Thoracic aorta (tissue), 2 donors: ENCODE results near the gene CAND2. TPM values are rescaled to one million over a fixed set of nuclear protein-coding genes. Genes with fewer than 3 reads are reported as not detected.

Experiments
- ATAC-seq: fragments of 150-250 bp; one replicate; pipeline ENCODE4 v1.8.0; 2017; ENCODE audit warnings: low read depth; ENCODE audit not compliant: insufficient number of reproducible peaks, low FRiP score
- DNase-seq: peaks from one replicate; pipeline ENCODE4 v3.0.0-alpha.2; 2020; ENCODE audit warnings: low spot score
- H3K27ac ChIP-seq, 2 donors: fragments of 200-600 bp; sonication (generic); 1 replicate in 1 of 2; 2 replicates in 1 of 2; pipeline ENCODE4 v1.5.1; 2016; ENCODE audit warnings: mild to moderate bottlenecking in 2 of 2, moderate library complexity in 2 of 2
- H3K27me3 ChIP-seq: fragments of 200-600 bp; sonication (generic); replicated peaks from 2 replicates; pipeline ENCODE4 v1.6.0; 2016; ENCODE audit warnings: mild to moderate bottlenecking; ENCODE audit not compliant: insufficient read depth
- H3K36me3 ChIP-seq: fragments of 200-600 bp; sonication (generic); one replicate; pipeline ENCODE4 v1.5.1; 2016
- H3K4me1 ChIP-seq, 2 donors: fragments of 200-600 bp; sonication (generic); 1 replicate in 1 of 2; 2 replicates in 1 of 2; pipeline versions ENCODE4 v1.5.1 to v1.6.0; 2016; ENCODE audit warnings: low read depth in 2 of 2, mild to moderate bottlenecking in 1 of 2; ENCODE audit not compliant: control insufficient read depth in 1 of 2
- H3K4me3 ChIP-seq: fragments of 200-600 bp; sonication (generic); 2 replicates; pipeline ENCODE4 v1.5.1; 2016; ENCODE audit warnings: mild to moderate bottlenecking
- H3K9me3 ChIP-seq: fragments of 200-600 bp; sonication (generic); 2 replicates; pipeline ENCODE4 v1.5.1; 2016
- CTCF ChIP-seq: fragments of 200-600 bp; sonication (generic); IDR thresholded peaks from one replicate; pipeline ENCODE4 v1.5.1; 2019; ENCODE audit warnings: antibody characterized with exemption
- total RNA-seq, 2 donors: library from RNA; depleted of rRNA; stranded (reverse); fragments of >200 nt; gene quantifications; one replicate each; pipeline versions ENCODE4 v1.1.0 to v1.2.3, GENCODE V29; 2016

CAND2 gene
- total RNA-seq, 2 donors from 2014 or later, result 25.9 to 44.6 TPM

DNA sequence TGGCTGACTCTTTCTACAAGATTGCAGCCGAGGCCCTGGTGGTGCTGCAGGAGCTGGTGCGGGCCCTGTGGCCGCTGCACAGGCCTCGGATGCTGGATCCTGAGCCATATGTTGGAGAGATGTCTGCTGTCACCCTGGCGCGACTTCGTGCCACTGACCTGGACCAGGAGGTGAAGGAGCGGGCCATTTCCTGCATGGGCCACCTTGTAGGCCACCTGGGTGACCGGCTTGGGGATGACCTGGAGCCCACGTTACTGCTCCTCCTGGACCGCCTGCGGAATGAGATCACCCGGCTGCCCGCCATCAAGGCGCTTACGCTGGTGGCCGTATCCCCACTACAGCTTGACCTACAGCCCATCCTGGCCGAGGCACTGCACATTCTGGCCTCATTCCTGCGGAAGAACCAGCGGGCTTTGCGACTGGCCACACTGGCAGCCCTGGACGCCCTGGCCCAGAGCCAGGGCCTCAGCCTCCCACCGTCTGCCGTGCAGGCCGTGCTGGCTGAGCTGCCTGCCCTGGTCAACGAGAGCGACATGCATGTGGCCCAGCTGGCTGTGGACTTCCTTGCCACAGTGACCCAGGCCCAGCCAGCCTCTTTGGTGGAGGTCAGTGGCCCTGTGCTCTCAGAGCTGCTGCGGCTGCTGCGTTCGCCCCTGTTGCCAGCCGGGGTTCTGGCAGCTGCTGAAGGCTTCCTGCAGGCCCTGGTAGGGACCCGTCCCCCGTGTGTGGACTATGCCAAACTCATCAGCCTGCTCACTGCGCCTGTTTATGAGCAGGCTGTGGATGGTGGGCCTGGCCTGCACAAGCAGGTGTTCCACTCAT is 20.3 kb downstream of the CAND2 start:
- DNase-seq (no peak), ATAC-seq (no peak)
- no peaks in the 10 kb centered on the region for H3K4me1 ChIP-seq
- TF ChIP-seq CTCF, result no peak
- H3K36me3 ChIP-seq, result peaks cover 53% of the 10 kb centered on the region
- H3K27ac ChIP-seq, result no peak overlapping the region
- H3K27me3 ChIP-seq, result no peaks in the 10 kb centered on the region
- no peaks in the 10 kb centered on the region for H3K9me3 ChIP-seq
- no peak overlapping the region for H3K4me3 ChIP-seq

DNA sequence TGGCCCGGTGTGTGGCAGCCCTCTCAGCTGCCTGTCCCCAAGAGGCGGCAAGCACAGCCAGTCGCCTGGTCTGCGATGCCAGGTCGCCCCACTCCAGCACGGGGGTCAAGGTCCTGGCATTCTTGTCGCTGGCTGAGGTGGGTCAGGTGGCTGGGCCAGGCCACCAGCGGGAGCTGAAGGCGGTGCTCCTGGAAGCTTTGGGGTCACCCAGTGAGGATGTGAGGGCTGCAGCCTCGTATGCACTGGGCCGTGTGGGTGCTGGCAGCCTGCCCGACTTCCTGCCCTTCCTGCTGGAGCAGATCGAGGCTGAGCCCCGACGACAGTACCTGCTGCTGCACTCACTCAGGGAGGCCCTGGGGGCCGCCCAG is 20.8 kb downstream of the CAND2 start:
- DNase-seq (no peak), ATAC-seq (no peak)
- no peak for TF ChIP-seq CTCF
- Histone ChIP-seq H3K27ac (no peak overlapping the region), H3K27me3 (no peaks in the 10 kb centered on the region), H3K9me3 (no peaks in the 10 kb centered on the region), H3K4me3 (no peak overlapping the region), H3K4me1 (no peaks in the 10 kb centered on the region), H3K36me3 (peaks cover 53% of the 10 kb centered on the region)

DNA sequence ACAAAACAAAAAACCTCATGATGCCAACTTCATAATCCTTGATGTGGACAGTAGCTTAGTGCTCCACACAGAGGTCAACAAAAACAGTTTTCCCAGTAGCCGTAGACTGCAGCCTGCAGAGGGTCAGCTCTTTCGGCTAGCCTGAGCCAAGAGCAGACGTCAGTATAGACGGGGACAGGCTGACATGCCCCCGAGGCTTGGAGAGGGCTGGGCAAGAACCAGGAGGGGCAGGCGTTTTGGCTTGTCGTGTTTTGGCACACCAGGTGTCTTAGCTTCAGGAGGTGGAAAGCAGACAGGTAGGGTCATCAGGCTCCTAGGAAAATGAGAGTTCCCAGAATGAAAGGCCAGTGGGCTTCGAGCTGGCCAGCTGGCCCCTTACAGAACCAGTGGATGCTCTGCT is 21.8 kb downstream of the CAND2 start:
- no peak for DNase-seq
- Histone ChIP-seq H3K27me3 (no peaks in the 10 kb centered on the region), H3K27ac (no peak overlapping the region), H3K9me3 (no peaks in the 10 kb centered on the region), H3K4me1 (no peaks in the 10 kb centered on the region), H3K4me3 (no peak overlapping the region), H3K36me3 (peaks cover 50% of the 10 kb centered on the region)
- ATAC-seq, result no peak
- TF ChIP-seq CTCF, result no peak

GRCh38 chr3:12818773-12819172 is 22.3 kb downstream of the CAND2 start:
- H3K4me1 ChIP-seq, result no peaks in the 10 kb centered on the region
- H3K27me3 ChIP-seq, result no peaks in the 10 kb centered on the region
- peaks cover 45% of the 10 kb centered on the region for H3K36me3 ChIP-seq
- no peaks in the 10 kb centered on the region for H3K9me3 ChIP-seq
- no peak for DNase-seq
- no peak overlapping the region for H3K27ac ChIP-seq
- no peak for ATAC-seq
- H3K4me3 ChIP-seq, result no peak overlapping the region
- TF ChIP-seq CTCF, result no peak

- no peak for DNase-seq
- no peak overlapping the region for H3K27ac ChIP-seq
- no peak overlapping the region for H3K4me3 ChIP-seq
- peaks cover 37% of the 10 kb centered on the region for H3K36me3 ChIP-seq
- TF ChIP-seq CTCF, result no peak
- no peaks in the 10 kb centered on the region for H3K9me3 ChIP-seq
- no peaks in the 10 kb centered on the region for H3K4me1 ChIP-seq
- no peaks in the 10 kb centered on the region for H3K27me3 ChIP-seq
- no peak for ATAC-seq
These were observed 26.4 kb downstream of the CAND2 start for GRCh38 chr3:12822725-12823373.
